ENCODE measurements around the gene MAP4K4. TPM values are rescaled to one million over a fixed set of nuclear protein-coding genes. Genes with fewer than 3 reads are reported as not detected.

The MAP4K4 gene
- polyA plus RNA-seq, 1 experiment, result 53.5 TPM

DNA sequence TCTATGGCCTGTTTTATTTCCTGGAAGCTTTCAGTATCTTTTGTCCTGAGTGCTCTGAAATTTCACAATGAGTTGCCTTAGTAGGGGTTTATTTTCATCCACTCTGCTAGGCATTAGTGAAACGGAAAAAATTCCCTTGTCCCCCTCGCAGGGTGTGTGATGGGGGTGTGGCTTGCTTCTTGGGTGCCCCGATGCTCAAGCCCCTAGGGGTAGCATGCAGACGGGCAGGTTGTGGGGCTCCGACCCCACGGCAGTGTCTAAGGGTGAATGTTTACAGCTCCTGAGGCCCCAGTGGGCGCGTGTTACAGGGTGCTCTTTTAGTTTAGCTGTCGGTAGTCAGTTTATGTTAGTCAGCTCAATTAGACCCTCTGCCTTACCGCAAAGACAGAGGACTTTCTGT is 32.2 kb upstream of the MAP4K4 start:
- DNase-seq (ENCODE audit: low read depth), result no peak
- H3K4me3 ChIP-seq (ENCODE audit: low read depth, low read length), result no peak overlapping the region
- H3K36me3 ChIP-seq (ENCODE audit: control insufficient read depth, insufficient read depth, low read length), result no peaks in the 10 kb centered on the region
- CTCF ChIA-PET, result interaction anchor here (1.3 kb wide), 1 partner anchor 323 kb away, joined by 3 read pairs; no protein-coding TSS in a partner anchor
- TF ChIP-seq, protein P1, sequence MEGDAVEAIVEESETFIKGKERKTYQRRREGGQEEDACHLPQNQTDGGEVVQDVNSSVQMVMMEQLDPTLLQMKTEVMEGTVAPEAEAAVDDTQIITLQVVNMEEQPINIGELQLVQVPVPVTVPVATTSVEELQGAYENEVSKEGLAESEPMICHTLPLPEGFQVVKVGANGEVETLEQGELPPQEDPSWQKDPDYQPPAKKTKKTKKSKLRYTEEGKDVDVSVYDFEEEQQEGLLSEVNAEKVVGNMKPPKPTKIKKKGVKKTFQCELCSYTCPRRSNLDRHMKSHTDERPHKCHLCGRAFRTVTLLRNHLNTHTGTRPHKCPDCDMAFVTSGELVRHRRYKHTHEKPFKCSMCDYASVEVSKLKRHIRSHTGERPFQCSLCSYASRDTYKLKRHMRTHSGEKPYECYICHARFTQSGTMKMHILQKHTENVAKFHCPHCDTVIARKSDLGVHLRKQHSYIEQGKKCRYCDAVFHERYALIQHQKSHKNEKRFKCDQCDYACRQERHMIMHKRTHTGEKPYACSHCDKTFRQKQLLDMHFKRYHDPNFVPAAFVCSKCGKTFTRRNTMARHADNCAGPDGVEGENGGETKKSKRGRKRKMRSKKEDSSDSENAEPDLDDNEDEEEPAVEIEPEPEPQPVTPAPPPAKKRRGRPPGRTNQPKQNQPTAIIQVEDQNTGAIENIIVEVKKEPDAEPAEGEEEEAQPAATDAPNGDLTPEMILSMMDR (IDR thresholded peaks at IDR 0.05; ENCODE audit: insufficient read depth, low read depth, low read length), result no peak
- no peaks in the 10 kb centered on the region for H3K27me3 ChIP-seq (ENCODE audit: control insufficient read depth, insufficient read depth, low read length)
- POLR2A ChIA-PET, result no interaction called here

DNA sequence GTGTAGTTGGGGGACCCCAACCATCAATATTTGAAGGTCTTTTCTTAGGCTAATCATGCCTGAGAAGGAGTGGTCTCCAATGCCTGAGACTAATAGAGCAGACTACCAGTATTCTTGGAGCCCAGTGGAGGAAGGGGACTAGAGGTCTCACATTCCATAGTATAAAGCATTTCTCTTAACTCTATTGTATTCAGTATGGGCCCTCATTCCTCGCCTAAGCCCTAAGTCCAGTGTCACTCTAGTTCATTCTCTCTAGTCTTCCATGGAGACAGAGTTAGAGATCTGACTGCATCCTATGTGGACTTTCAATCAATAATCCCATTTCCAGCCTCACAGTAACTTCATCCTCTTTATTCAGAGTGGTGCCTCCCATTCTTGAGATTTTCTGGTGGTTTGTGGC is 29.7 kb upstream of the MAP4K4 start:
- POLR2A ChIA-PET, result no interaction called here
- CTCF ChIA-PET, result no interaction called here

DNA sequence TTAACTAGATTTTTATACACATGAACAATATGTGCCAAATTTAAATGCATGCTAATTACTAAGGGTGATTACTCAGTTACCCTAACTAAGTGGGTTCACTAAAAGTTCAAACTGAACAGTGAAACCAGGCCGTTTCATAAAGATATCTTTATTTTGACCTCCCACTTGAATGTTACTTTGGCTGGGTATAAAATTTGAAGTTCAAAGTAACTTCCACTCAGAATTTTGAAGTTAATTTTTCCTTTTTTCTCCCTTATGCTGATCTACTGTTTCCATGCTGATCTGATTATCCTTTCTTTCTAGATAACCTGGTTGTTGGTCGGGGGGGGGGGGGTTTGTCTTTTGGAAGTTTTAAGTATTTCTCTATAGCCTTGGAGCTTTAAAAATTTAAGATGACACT is 25.5 kb upstream of the MAP4K4 start:
- POLR2A ChIA-PET, result no interaction called here
- H3K36me3 ChIP-seq (ENCODE audit: control insufficient read depth, insufficient read depth, low read length), result no peaks in the 10 kb centered on the region
- no peaks in the 10 kb centered on the region for H3K27me3 ChIP-seq (ENCODE audit: control insufficient read depth, insufficient read depth, low read length)
- TF ChIP-seq, protein P1 (IDR thresholded peaks at IDR 0.05; ENCODE audit: insufficient read depth, low read depth, low read length), result no peak
- CTCF ChIA-PET, result no interaction called here
- H3K4me3 ChIP-seq (ENCODE audit: low read depth, low read length), result no peak overlapping the region
- no peak for DNase-seq (ENCODE audit: low read depth)

More for the DNA sequence above, 29.7 kb upstream of the MAP4K4 start:
- TF ChIP-seq, protein P1 (IDR thresholded peaks at IDR 0.05; ENCODE audit: insufficient read depth, low read depth, low read length), result no peak
- DNase-seq (ENCODE audit: low read depth), result no peak
- no peaks in the 10 kb centered on the region for H3K36me3 ChIP-seq (ENCODE audit: control insufficient read depth, insufficient read depth, low read length)
- no peaks in the 10 kb centered on the region for H3K27me3 ChIP-seq (ENCODE audit: control insufficient read depth, insufficient read depth, low read length)
- no peak overlapping the region for H3K4me3 ChIP-seq (ENCODE audit: low read depth, low read length)

DNA sequence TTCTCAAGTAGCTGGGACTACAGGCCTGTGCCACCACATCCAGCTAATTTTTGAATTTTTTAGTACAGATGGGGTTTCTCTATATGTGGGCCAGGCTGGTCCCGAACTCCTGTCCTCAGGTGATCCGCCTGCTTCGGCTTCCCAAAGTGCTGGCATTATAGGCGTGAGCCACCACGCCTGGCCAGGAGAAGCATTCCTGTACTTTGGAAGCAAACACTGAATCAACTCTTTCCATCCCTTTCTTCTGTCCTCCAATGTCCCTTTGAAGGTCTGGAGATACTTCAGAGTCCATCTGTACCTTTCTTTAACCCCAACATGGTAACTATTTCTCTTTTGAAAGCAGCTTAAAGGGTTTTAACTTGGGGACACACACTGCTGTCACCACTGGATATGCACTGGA is 23.6 kb upstream of the MAP4K4 start:
- H3K36me3 ChIP-seq (ENCODE audit: control insufficient read depth, insufficient read depth, low read length), result no peaks in the 10 kb centered on the region
- ChIA-PET POLR2A (no interaction called here), CTCF (no interaction called here)
- no peak for DNase-seq (ENCODE audit: low read depth)
- TF ChIP-seq, protein P1 (IDR thresholded peaks at IDR 0.05; ENCODE audit: insufficient read depth, low read depth, low read length), result no peak
- H3K4me3 ChIP-seq (ENCODE audit: low read depth, low read length), result no peak overlapping the region
- H3K27me3 ChIP-seq (ENCODE audit: control insufficient read depth, insufficient read depth, low read length), result no peaks in the 10 kb centered on the region

DNA sequence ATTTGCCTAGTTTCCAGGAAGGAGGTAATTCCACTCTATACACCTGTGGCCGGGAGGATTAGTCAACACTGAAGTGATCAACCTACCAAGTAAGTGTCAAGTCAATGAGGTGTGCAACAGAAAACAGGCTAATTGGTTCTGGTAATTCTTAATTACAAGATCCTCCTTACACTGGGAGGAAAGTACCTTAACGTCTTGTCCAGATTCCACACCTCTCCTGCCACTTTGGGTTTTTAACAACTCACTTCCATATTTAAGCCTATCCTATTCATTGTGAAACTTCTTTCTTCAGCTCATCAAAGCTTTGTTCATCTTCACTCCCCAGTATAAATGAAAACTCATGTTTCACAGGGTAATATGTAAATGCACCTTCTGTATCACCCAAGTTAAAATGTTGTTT is 22.0 kb upstream of the MAP4K4 start:
- POLR2A ChIA-PET, result no interaction called here

More for the DNA sequence above, 22.0 kb upstream of the MAP4K4 start:
- no peaks in the 10 kb centered on the region for H3K27me3 ChIP-seq (ENCODE audit: control insufficient read depth, insufficient read depth, low read length)
- CTCF ChIA-PET, result no interaction called here
- TF ChIP-seq, protein P1 (IDR thresholded peaks at IDR 0.05; ENCODE audit: insufficient read depth, low read depth, low read length), result no peak
- no peak for DNase-seq (ENCODE audit: low read depth)
- no peaks in the 10 kb centered on the region for H3K36me3 ChIP-seq (ENCODE audit: control insufficient read depth, insufficient read depth, low read length)
- no peak overlapping the region for H3K4me3 ChIP-seq (ENCODE audit: low read depth, low read length)

Data from BJ (cell line).